Right lobe of liver (tissue), 6 donors: ENCODE measurements around the gene CYP3A5. TPM values are rescaled to one million over a fixed set of nuclear protein-coding genes. Genes with fewer than 3 reads are reported as not detected.

ENCODE experiments used
- ATAC-seq, 4 donors: fragments of 200-7000 bp; cut with Tn5 transposase; one replicate each; pipeline ENCODE4 v1.9.1; 2020; ENCODE audit warnings: mild to moderate bottlenecking in 4 of 4, moderate library complexity in 4 of 4
- DNase-seq, 3 donors: peaks; one replicate each; pipeline ENCODE4 v3.0.0-alpha.2; 2020
- H3K27ac ChIP-seq, 3 donors: fragments of 200-600 bp; one replicate each; pipeline ENCODE4 v1.8.0; 2022
- H3K27me3 ChIP-seq, 2 donors: fragments of 200-600 bp; one replicate each; pipeline ENCODE4 v1.8.0; 2022
- H3K36me3 ChIP-seq, 4 donors: fragments of 200-600 bp; sonication (generic) in 1 of 4; one replicate each; pipeline versions ENCODE4 v1.5.1 to v1.8.0; 2017 to 2022; ENCODE audit warnings: control low read depth in 1 of 4
- H3K4me1 ChIP-seq, 4 donors: fragments of 200-600 bp; sonication (generic) in 1 of 4; one replicate each; pipeline versions ENCODE4 v1.5.1 to v1.8.0; 2017 to 2022; ENCODE audit warnings: control low read depth in 1 of 4
- H3K4me3 ChIP-seq, 3 donors: fragments of 200-600 bp; one replicate each; pipeline ENCODE4 v1.8.0; 2022
- H3K9me3 ChIP-seq, 4 donors: fragments of 200-600 bp; sonication (generic) in 1 of 4; one replicate each; pipeline versions ENCODE4 v1.5.1 to v1.8.0; 2017 to 2022; ENCODE audit warnings: control low read depth in 1 of 4
- CTCF ChIP-seq, 4 donors: fragments of 200-600 bp in 3 of 4; fragments of 450-650 bp in 1 of 4; IDR thresholded peaks; one replicate each; pipeline versions ENCODE4 v1.5.1 to v1.8.0; 2016 to 2022; ENCODE audit warnings: antibody characterized with exemption in 4 of 4, mild to moderate bottlenecking in 2 of 4
- POLR2A ChIP-seq: fragments of 450-650 bp; IDR thresholded peaks from one replicate; pipeline ENCODE4 v1.6.1; 2017; ENCODE audit warnings: antibody characterized with exemption, mild to moderate bottlenecking
- WGBS: methylation state at CpG from one replicate; pipeline ENCODE4 v1.1.6; 2018; ENCODE audit warnings: low coverage, low lambda C conversion rate; ENCODE audit not compliant: insufficient coverage; ENCODE audit errors: missing lambda C conversion rate; 5-methylcytosine and 5-hydroxymethylcytosine counted together
- intact Hi-C, 2 donors: fragments of 100-400 bp; cut with DNase I; formaldehyde crosslinking; loops; one replicate each; pipeline versions ENCODE4 v1.11.2 to v1.14.1; 2022
- total RNA-seq, 6 experiments: library from RNA; depleted of rRNA in 2 of 6; stranded (reverse); fragments of >200 nt in 2 of 6; fragmentation: NEBNext Ultra II Directional in 3 of 6; extraction: Animal tissue kit (Norgen Biotek cat#: 25700) in 3 of 6; gene quantifications; one replicate each; pipeline versions ENCODE4 v1.1.0 to v1.2.4, GENCODE V29; 2016 to 2023
- donor health status: DM: no; HTN: yes; CAD: no.
- donor health status: DM: no; HTN: no; CAD: no.
- donor health status: DM: no; HTN: no; CAD: no.
- donor health status: DM: no; HTN: yes; CAD: no.
- donor health status: DM: no; HTN: yes; CAD: no.

The CYP3A5 gene
- total RNA-seq, 6 experiments from 2014 or later: 307 to 774 (median 646) TPM

DNA sequence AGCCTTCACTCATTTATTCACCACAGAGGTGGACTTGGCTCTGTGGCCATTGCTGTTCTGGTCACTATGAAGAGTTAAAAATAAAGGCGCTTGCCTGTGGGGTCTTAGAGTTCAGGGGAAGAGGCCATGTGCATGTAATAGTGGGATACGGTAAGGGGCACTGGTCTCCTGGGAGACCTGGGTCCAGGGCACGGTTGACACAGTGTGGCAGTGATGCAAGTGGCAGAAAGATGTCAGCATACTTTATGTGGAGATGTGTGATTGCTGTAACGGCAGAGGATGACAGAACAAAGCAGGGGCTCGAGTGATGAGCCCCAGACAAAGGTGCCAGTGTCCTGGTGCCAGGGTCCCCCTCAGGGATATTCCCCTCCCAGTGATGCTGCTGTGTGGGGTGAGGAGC, 54.5 kb downstream of the CYP3A5 start:
- Histone ChIP-seq H3K36me3 (peaks cover 10 to 97% (median 47%) of the 10 kb centered on the region in 4 donors), H3K27ac (no peak overlapping the region), H3K4me3 (no peak overlapping the region), H3K4me1 (no peaks in the 10 kb centered on the region), H3K27me3 (no peaks in the 10 kb centered on the region), H3K9me3 (no peaks in the 10 kb centered on the region)
- WGBS: 89% methylated on average over 3 of the region's 5 CpGs
- TF ChIP-seq CTCF (IDR thresholded peaks at IDR 0.05): no peak
- TF ChIP-seq POLR2A: no peak
- DNase-seq (no peak), ATAC-seq (no peak)
- intact Hi-C loops: no loop called here

- no peaks in the 10 kb centered on the region for H3K4me1 ChIP-seq
- no peaks in the 10 kb centered on the region for H3K9me3 ChIP-seq
- H3K27ac ChIP-seq: no peak overlapping the region
- intact Hi-C loops: no loop called here
- DNase-seq (no peak), ATAC-seq (peak in 2 of 4 donors; percentile 33 to 36)
- H3K27me3 ChIP-seq: no peaks in the 10 kb centered on the region
- H3K4me3 ChIP-seq: no peak overlapping the region
- peaks cover 10 to 97% (median 49%) of the 10 kb centered on the region in 4 donors for H3K36me3 ChIP-seq
- TF ChIP-seq CTCF (IDR thresholded peaks at IDR 0.05) (no peak), POLR2A (no peak)
- 59% methylated on average over 11 of the region's 16 CpGs for WGBS
These were observed 55.3 kb downstream of the CYP3A5 start for GRCh38 chr7:99624484-99624883.

GRCh38 chr7:99623702-99624447, 55.9 kb downstream of the CYP3A5 start:
- WGBS: 75% methylated on average over 6 of the region's 9 CpGs
- no peak for ATAC-seq
- DNase-seq: no peak
- Histone ChIP-seq H3K27ac (no peak overlapping the region), H3K27me3 (no peaks in the 10 kb centered on the region), H3K9me3 (no peaks in the 10 kb centered on the region), H3K4me3 (no peak overlapping the region), H3K36me3 (peaks cover 10 to 97% (median 51%) of the 10 kb centered on the region in 4 donors), H3K4me1 (no peaks in the 10 kb centered on the region)
- intact Hi-C loops: no loop called here
- TF ChIP-seq POLR2A (no peak), CTCF (IDR thresholded peaks at IDR 0.05) (no peak)

DNA sequence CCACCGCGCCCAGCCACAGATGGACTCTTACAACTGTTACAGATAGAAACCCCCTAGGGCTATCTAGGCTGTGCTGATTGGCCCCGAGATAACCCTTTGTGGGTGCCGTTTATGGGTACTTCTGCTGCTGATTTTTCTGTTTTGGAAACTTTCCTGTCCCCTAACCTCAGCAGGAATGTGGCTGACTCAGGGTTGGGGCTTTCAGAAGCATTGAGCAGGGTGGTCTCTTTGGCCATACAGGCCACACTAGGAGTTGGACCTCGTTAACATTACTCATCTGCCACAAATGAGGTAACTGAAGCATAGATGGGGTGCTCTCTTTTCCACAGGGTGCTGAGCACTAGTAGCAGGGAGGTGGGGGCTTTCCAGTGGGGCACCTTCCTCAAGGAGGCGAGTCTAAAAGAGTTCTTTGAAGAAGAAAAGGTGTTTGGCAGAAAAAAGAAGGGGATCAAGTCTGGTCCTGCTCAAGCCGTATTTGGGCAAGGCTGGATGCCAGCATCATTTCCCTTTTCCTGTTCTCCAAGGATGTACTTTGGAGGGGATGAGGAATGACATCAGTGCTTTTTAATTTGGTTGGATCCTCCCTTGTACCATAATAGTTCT, 56.6 kb downstream of the CYP3A5 start:
- no peak overlapping the region for H3K4me3 ChIP-seq
- intact Hi-C loops: no loop called here
- no peaks in the 10 kb centered on the region for H3K27me3 ChIP-seq
- 76% methylated on average over 5 of the region's 7 CpGs for WGBS
- no peak for DNase-seq
- H3K27ac ChIP-seq: no peak overlapping the region
- H3K36me3 ChIP-seq: peaks cover 10 to 96% (median 51%) of the 10 kb centered on the region in 4 donors
- H3K4me1 ChIP-seq: peaks cover 0 to 2% (median 0%) of the 10 kb centered on the region in 4 donors
- H3K9me3 ChIP-seq: no peaks in the 10 kb centered on the region
- TF ChIP-seq CTCF (IDR thresholded peaks at IDR 0.05): no peak
- no peak for TF ChIP-seq POLR2A
- ATAC-seq: no peak
